Breast epithelium (tissue), 4 donors: ENCODE results near the gene FAM241B. TPM values are rescaled to one million over a fixed set of nuclear protein-coding genes. Genes with fewer than 3 reads are reported as not detected.
A peak's percentile ranks its signal among the peaks of the same experiment; 100 is the strongest.

Experiments used
- DNase-seq, 2 donors: peaks; one replicate each; pipeline ENCODE4 v3.0.0-alpha.2; 2019; ENCODE audit warnings: low spot score in 2 of 2
- H3K27ac ChIP-seq, 2 donors: fragments of 200-600 bp; sonication (generic) in 1 of 2; one replicate each; pipeline ENCODE4 v1.5.1; 2016 to 2019; ENCODE audit warnings: mild to moderate bottlenecking in 1 of 2
- H3K27me3 ChIP-seq, 2 donors: fragments of 200-600 bp; sonication (generic) in 1 of 2; one replicate each; pipeline versions ENCODE4 v1.5.1 to v1.6.0; 2017 to 2019; ENCODE audit warnings: control low read depth in 1 of 2, mild to moderate bottlenecking in 1 of 2
- H3K36me3 ChIP-seq: fragments of 200-600 bp; one replicate; pipeline ENCODE4 v1.5.1; 2019
- H3K4me1 ChIP-seq, 2 donors: fragments of 200-600 bp; sonication (generic); one replicate each; pipeline ENCODE4 v1.5.1; 2016 to 2019; ENCODE audit warnings: control low read depth in 1 of 2
- H3K4me3 ChIP-seq, 3 donors: fragments of 200-600 bp; sonication (generic); 1 replicate in 2 of 3; 2 replicates in 1 of 3; pipeline ENCODE4 v1.5.1; 2016 to 2019; ENCODE audit warnings: mild to moderate bottlenecking in 3 of 3, moderate library complexity in 2 of 3
- H3K9me3 ChIP-seq, 2 donors: fragments of 200-600 bp; sonication (generic) in 1 of 2; one replicate each; pipeline ENCODE4 v1.5.1; 2016 to 2019; ENCODE audit warnings: control low read depth in 1 of 2
- POLR2A ChIP-seq: fragments of 450-650 bp; IDR thresholded peaks from one replicate; pipeline ENCODE4 v1.6.1; 2016; ENCODE audit warnings: antibody characterized with exemption, mild to moderate bottlenecking, moderate library complexity
- POLR2AphosphoS5 ChIP-seq, 3 donors: sonication (generic); formaldehyde crosslinking; IDR thresholded peaks; one replicate each; pipeline ENCODE4 v1.6.1; 2017; ENCODE audit warnings: antibody characterized with exemption in 3 of 3
- intact Hi-C: fragments of 100-400 bp; cut with DNase I; formaldehyde crosslinking; loops from one replicate; pipeline ENCODE4 v1.15.1; 2023; ENCODE audit warnings: low total_unique reads
- total RNA-seq, 3 donors: library from RNA; depleted of rRNA; stranded (reverse); fragments of >200 nt; gene quantifications; one replicate each; pipeline ENCODE4 v1.1.0, GENCODE V29; 2016
- TF ChIP-seq, protein P1 (sequence below), 3 donors: fragments of 450-650 bp; IDR thresholded peaks; one replicate each; pipeline ENCODE4 v1.5.1; 2016 to 2017; ENCODE audit warnings: antibody characterized with exemption in 3 of 3, mild to moderate bottlenecking in 3 of 3, moderate library complexity in 3 of 3

Gene FAM241B
- total RNA-seq, 3 donors from 2014 or later, result 0.48 to 8.5 (median 6.2) TPM

DNA sequence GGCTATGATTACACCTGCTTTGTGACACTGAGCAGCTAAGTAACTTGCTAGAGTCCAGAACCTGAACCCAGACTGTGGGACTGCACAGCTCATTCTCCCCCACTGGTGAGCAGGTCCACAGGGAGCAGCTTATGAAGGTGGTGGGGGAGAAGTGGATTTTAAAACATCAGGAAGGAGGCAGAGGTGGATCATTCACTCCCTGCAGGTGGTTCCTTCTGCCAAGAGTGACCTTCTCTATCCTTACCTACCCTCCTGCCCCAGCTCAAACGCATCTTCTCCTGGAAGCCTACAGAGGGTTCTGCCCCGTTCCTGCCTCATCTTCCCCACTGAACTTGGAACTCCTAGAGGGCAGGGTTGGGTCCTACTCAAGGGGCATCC, 539 bp upstream of the FAM241B start:
- no peaks in the 10 kb centered on the region for H3K36me3 ChIP-seq
- H3K27ac ChIP-seq, result peak overlapping the region; percentile 2 to 65
- H3K4me1 ChIP-seq, result no peaks in the 10 kb centered on the region
- intact Hi-C loops, result no loop called here
- TF ChIP-seq, protein P1, sequence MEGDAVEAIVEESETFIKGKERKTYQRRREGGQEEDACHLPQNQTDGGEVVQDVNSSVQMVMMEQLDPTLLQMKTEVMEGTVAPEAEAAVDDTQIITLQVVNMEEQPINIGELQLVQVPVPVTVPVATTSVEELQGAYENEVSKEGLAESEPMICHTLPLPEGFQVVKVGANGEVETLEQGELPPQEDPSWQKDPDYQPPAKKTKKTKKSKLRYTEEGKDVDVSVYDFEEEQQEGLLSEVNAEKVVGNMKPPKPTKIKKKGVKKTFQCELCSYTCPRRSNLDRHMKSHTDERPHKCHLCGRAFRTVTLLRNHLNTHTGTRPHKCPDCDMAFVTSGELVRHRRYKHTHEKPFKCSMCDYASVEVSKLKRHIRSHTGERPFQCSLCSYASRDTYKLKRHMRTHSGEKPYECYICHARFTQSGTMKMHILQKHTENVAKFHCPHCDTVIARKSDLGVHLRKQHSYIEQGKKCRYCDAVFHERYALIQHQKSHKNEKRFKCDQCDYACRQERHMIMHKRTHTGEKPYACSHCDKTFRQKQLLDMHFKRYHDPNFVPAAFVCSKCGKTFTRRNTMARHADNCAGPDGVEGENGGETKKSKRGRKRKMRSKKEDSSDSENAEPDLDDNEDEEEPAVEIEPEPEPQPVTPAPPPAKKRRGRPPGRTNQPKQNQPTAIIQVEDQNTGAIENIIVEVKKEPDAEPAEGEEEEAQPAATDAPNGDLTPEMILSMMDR (IDR thresholded peaks at IDR 0.05), result no peak
- H3K4me3 ChIP-seq, result peak overlapping the region in 2 of 3 donors; percentile 66 to 85
- no peaks in the 10 kb centered on the region for H3K27me3 ChIP-seq
- no peaks in the 10 kb centered on the region for H3K9me3 ChIP-seq
- no peak for DNase-seq

DNA sequence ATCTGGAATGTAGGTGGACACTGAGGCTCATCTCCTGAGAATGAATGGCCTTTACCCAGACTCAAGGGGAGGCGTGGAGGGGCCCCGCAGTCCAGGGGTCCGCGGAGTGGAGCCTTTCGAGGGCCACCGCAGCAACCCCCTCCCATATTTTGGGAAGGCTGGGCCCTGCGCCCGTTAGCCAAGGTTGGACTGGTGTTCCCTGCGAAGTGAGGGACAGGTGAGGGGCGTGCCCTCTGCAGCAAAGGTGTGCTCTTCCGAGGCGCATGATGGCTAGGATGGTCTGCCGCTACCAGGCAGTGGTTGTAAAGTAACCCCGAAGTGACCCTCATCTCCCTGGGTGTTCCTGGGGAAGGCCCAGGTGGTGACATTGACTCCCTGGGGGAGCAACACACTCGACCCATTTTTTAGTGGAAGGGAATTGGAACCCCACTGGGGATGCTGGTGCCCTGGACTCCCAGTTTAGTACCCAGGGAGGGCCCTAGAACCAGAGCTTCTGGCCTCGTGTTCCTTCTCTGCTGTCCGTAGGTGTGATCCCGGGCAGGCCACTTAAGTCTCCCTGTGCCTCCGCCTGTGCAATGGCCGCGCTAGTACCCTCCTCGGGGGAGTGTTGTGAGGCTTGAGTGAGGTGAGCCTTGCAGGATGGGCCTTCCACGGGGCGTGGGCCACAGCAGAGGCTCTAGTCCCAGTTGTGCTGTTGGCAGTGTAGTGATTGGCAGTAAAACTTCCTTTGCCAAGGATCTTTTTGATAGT, 779 bp downstream of the FAM241B start:
- TF ChIP-seq POLR2A, result no peak
- TF ChIP-seq, protein P1 (IDR thresholded peaks at IDR 0.05), result no peak
- no peak for TF ChIP-seq POLR2AphosphoS5 (IDR thresholded peaks at IDR 0.05)
- intact Hi-C loops, result loop anchor here (10.0 kb wide), 1 partner anchor 116 kb away; no protein-coding TSS in a partner anchor
- no peaks in the 10 kb centered on the region for H3K4me1 ChIP-seq
- peak overlapping the region; percentile 30 to 85 (median 66) for H3K4me3 ChIP-seq
- no peaks in the 10 kb centered on the region for H3K9me3 ChIP-seq
- no peaks in the 10 kb centered on the region for H3K27me3 ChIP-seq
- H3K27ac ChIP-seq, result peak overlapping the region in 1 of 2 donors; percentile 65
- DNase-seq, result peak in 1 of 2 donors; percentile 15
- H3K36me3 ChIP-seq, result no peaks in the 10 kb centered on the region

- Histone ChIP-seq H3K9me3 (no peaks in the 10 kb centered on the region), H3K4me3 (no peak overlapping the region), H3K36me3 (no peaks in the 10 kb centered on the region), H3K27me3 (no peaks in the 10 kb centered on the region), H3K27ac (no peak overlapping the region), H3K4me1 (no peaks in the 10 kb centered on the region)
- peak in 1 of 2 donors; percentile 4 for DNase-seq
- TF ChIP-seq POLR2AphosphoS5 (IDR thresholded peaks at IDR 0.05) (no peak), POLR2A (no peak)
- TF ChIP-seq, protein P1 (IDR thresholded peaks at IDR 0.05), result no peak
- intact Hi-C loops, result loop anchor here (10.0 kb wide), 1 partner anchor 117 kb away; no protein-coding TSS in a partner anchor
These were observed 1.5 kb downstream of the FAM241B start for GRCh38 chr10:69631566-69631965.

DNA sequence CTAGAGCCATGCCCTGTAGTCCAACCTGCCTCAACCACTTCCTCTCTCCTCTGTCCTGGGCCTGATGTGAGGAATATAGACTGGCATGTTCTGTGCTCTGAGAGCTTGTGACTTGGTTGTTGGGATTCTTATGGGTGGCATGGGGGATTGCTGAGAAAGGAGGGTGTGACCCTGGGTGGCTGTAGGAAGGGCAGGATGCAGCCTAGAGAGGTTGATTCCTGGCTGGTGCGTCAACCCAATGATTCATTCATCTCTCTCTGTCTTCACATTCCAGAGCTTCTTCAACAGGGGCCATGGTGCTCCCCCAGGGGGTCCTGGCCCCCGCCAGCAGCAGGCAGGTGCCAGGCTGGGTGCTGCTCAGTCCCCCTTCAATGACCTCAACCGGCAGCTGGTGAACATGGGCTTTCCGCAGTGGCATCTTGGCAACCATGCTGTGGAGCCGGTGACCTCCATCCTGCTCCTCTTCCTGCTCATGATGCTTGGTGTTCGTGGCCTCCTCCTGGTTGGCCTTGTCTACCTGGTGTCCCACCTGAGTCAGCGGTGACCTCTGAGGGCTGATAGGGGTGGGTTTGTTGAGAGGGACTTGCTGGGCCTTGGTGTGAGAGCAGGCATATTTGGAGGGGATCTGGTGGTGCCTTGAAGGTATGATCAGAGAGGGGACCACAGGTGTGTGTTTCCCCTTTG, 2.6 kb downstream of the FAM241B start:
- Histone ChIP-seq H3K9me3 (no peaks in the 10 kb centered on the region), H3K4me1 (no peaks in the 10 kb centered on the region), H3K4me3 (no peak overlapping the region), H3K27ac (no peak overlapping the region), H3K36me3 (no peaks in the 10 kb centered on the region), H3K27me3 (no peaks in the 10 kb centered on the region)
- intact Hi-C loops, result loop anchor here (10.0 kb wide), 1 partner anchor 118 kb away; no protein-coding TSS in a partner anchor
- no peak for TF ChIP-seq POLR2A
- TF ChIP-seq, protein P1 (IDR thresholded peaks at IDR 0.05), result no peak
- no peak for TF ChIP-seq POLR2AphosphoS5 (IDR thresholded peaks at IDR 0.05)
- DNase-seq, result peak in 1 of 2 donors; percentile 8
